GM12872 (cell line): ENCODE measurements around the gene ENAM.

Experiments
- TF ChIP-seq, protein P1 (sequence below): IDR thresholded peaks from 3 replicates; pipeline ENCODE4 v1.5.1; 2011; ENCODE audit warnings: low read depth, mild to moderate bottlenecking, low read length, moderate library complexity; ENCODE audit not compliant: insufficient read depth

ENAM gene

DNA sequence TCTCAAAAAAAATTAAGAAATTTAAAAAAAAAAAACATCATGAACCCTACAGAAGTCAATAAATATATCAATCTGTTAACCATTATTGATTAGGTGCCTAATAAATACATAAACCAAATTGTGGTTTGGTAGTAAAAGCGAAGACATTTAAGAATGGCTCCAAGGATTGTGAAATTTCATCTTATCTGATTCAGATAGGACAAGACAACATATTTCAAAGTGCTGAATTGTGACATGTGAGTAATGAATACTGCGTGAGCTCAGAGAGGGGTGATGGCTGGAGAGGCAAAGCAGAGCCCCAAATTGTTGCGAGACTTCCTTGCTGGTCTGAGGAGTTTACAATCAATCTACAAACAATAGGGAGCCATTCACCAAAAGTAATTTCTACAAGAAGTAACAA, 28.2 kb upstream of the ENAM start:
- TF ChIP-seq, protein P1, sequence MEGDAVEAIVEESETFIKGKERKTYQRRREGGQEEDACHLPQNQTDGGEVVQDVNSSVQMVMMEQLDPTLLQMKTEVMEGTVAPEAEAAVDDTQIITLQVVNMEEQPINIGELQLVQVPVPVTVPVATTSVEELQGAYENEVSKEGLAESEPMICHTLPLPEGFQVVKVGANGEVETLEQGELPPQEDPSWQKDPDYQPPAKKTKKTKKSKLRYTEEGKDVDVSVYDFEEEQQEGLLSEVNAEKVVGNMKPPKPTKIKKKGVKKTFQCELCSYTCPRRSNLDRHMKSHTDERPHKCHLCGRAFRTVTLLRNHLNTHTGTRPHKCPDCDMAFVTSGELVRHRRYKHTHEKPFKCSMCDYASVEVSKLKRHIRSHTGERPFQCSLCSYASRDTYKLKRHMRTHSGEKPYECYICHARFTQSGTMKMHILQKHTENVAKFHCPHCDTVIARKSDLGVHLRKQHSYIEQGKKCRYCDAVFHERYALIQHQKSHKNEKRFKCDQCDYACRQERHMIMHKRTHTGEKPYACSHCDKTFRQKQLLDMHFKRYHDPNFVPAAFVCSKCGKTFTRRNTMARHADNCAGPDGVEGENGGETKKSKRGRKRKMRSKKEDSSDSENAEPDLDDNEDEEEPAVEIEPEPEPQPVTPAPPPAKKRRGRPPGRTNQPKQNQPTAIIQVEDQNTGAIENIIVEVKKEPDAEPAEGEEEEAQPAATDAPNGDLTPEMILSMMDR = no peak

DNA sequence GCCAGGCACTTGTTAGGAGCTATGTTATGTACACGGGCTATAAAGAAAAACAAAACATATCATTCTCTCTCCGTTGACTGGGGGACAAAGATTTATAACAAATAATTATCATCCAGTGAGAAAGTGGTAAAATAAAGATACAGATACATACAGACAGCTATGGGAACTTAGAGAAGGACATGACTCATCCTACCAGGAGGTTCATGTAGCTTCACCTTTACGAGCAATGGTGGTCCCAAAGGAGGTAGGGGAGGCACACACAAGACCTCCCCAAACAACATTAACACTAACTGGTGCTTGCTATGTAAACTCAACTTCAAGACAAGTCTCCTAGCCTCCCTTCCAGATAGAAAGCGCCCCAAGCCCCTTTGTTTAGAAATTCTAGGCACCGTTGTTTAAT, 27.6 kb upstream of the ENAM start:
- TF ChIP-seq, protein P1 = no peak

DNA sequence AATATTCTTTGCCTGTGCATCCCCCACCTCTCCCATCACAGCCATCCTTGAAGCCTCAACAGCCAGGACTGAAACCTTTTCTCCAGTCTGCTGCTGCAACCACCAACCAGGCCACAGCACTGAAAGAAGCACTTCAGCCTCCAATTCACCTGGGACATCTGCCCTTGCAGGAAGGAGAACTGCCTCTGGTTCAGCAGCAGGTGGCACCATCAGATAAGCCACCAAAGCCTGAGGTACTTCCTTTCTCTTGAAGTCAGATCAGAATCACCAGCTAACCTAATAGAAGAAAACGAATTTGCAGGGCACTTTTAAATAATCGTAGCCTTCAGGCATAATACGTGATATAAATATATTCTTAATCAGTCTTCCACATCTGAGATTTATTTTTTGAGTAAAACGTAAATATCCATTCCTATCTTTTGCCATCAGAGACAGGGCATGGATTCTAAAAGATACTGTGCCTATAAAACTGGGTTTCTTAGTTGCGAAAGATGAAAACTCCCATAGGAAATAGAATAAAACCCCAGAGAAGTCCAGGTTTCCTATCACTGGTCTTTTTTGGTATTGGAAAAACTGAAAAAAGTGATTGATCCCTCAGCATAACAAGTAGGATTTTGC, 27.0 kb upstream of the ENAM start:
- TF ChIP-seq, protein P1 = peak; percentile 93

DNA sequence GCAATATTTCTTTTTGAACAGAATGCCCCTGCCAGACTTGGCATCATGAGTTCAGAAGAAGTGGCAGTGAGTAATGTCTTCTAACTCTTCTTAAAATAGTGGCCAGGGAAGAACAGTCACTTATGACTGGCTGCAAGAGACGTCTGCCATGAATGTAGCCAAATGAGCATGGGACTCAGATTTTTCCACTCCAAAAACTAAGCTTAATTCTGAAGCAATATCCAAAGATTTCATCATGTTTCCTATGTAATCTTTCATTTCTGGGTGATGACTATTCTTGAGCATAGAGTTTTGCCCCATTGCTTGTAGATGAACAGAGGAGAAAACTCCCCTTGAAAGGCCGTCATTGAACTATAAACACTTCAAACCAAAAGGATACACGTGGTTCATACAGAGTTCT, 24.7 kb upstream of the ENAM start:
- TF ChIP-seq, protein P1 = no peak

DNA sequence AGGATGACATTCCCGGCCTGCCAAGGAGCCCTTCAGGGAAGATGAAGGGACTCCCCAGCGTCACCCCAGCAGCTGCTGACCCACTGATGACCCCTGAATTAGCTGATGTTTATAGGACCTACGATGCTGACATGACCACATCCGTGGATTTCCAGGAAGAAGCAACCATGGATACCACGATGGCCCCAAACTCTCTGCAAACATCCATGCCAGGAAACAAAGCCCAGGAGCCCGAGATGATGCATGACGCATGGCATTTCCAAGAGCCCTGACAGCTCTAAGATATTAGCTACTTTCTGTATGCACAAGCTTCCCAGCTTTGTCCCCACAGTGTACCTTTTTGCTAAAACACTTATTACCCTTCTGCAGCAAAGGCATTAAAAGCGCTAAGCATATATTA, 22.1 kb upstream of the ENAM start:
- TF ChIP-seq, protein P1 = no peak

DNA sequence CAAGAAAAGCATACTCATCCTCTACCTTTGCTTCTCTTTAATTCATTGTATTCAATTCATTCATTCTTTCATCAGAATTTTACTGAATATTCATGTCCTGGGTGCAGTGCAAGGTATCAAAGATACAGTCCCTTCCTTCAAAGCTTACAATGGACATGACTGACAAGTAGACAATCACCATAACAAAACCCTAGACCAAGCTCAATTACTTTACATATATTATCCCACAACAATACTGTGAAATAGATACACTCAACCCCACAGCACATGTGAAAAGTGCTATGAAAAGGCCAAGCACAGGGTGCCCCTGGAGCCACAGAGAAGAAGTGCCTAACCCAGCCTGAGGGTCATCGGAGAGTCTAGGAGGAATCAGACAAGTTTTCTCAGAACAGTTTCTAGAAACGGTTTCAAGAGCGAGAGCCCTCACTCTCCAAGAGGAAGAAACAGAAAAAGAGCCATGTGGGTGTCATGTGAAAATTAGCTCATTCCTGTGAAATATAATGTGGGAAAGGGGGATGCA, 21.1 kb upstream of the ENAM start:
- TF ChIP-seq, protein P1 = no peak

DNA sequence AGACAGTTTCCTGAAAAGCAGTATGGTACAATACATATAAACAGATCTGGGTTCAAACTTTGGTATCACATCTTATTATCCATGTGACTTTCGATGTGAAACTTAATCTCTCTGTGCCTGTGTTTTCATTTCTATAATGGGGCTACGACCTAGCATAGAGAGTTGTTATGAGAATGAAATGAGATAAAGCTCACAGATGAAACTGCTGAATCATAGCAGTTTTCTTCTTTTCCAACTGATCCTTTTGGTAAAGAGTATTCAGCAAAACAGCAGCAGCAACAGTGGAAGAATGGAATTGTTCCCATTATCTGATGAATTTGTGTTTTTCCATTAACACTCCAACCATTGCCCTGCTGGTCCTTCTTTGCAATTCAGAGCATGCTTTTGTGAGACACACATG, 20.2 kb upstream of the ENAM start:
- TF ChIP-seq, protein P1 = no peak
